IMR-90 (cell line): ENCODE results near the gene IFT52. TPM values are rescaled to one million over a fixed set of nuclear protein-coding genes. Genes with fewer than 3 reads are reported as not detected.

Experiments used
- ATAC-seq: fragments of 200-7000 bp; cut with Tn5 transposase; 2 replicates; pipeline ENCODE4 v1.9.1; 2020; ENCODE audit warnings: low read depth, mild to moderate bottlenecking, moderate library complexity
- BruUV-seq: library from RNA; stranded (reverse); fragments of 400-500 nt; replicated peaks from 2 replicates; lab custom pipeline; 2021; lab: Mats Ljungman, UMichigan
- CTCF ChIA-PET: fragments of 300-600 bp; formaldehyde crosslinking; extraction: SDS; loops from one replicate; lab custom pipeline; 2021; ENCODE audit warnings: antibody characterized with exemption; lab: Yijun Ruan, JAX
- POLR2A ChIA-PET: fragments of 300-600 bp; sonication (Branson Sonifier 250); formaldehyde crosslinking; loops from one replicate; lab custom pipeline; 2022; ENCODE audit warnings: antibody characterized with exemption; ENCODE audit not compliant: unreplicated experiment; lab: Charles Lee
- DNase-seq: peaks from one replicate; pipeline ENCODE4 v3.0.0; 2013
- H2AFZ ChIP-seq: replicated peaks from 2 replicates; pipeline ENCODE3; 2013; ENCODE audit warnings: low read length, mild to moderate bottlenecking; ENCODE audit not compliant: poor library complexity
- H2AK5ac ChIP-seq: 2 replicates; pipeline ENCODE4 v1.6.1; 2013; ENCODE audit warnings: low read depth, low read length, inconsistent platforms
- H2AK9ac ChIP-seq: replicated peaks from 2 replicates; pipeline ENCODE3; 2013; ENCODE audit warnings: mild to moderate bottlenecking, low read depth, low read length, moderate library complexity; ENCODE audit not compliant: poor library complexity
- H2BK120ac ChIP-seq: 2 replicates; pipeline ENCODE4 v1.6.1; 2013; ENCODE audit warnings: low read depth, low read length, inconsistent platforms
- H2BK15ac ChIP-seq: 3 replicates; pipeline ENCODE4 v1.6.1; 2013; ENCODE audit warnings: low read depth, low read length, inconsistent platforms
- H2BK20ac ChIP-seq: 2 replicates; pipeline ENCODE4 v1.6.1; 2013; ENCODE audit warnings: low read depth, mild to moderate bottlenecking, inconsistent platforms, low read length, moderate library complexity
- H2BK5ac ChIP-seq: 2 replicates; pipeline ENCODE4 v1.6.1; 2013; ENCODE audit warnings: mild to moderate bottlenecking, low read depth, low read length, inconsistent platforms; ENCODE audit not compliant: poor library complexity, severe bottlenecking
- H3K14ac ChIP-seq: replicated peaks from 2 replicates; pipeline ENCODE4 v1.6.1; 2013; ENCODE audit warnings: low read depth, low read length, inconsistent platforms
- H3K18ac ChIP-seq: 2 replicates; pipeline ENCODE4 v1.6.1; 2013; ENCODE audit warnings: low read depth, low read length, control low read depth
- H3K23ac ChIP-seq: 2 replicates; pipeline ENCODE4 v1.6.1; 2013; ENCODE audit warnings: low read depth, low read length, inconsistent platforms
- H3K27ac ChIP-seq: 2 replicates; pipeline ENCODE4 v1.5.1; 2013; ENCODE audit warnings: mild to moderate bottlenecking, control low read depth, low read length; ENCODE audit not compliant: insufficient read depth
- H3K27me3 ChIP-seq: 2 replicates; pipeline ENCODE4 v1.6.1; 2013; ENCODE audit warnings: low read length; ENCODE audit not compliant: control insufficient read depth, insufficient read depth
- H3K36me3 ChIP-seq: 2 replicates; pipeline ENCODE4 v1.6.1; 2013; ENCODE audit warnings: low read length, mixed read lengths; ENCODE audit not compliant: control insufficient read depth, insufficient read depth
- H3K4ac ChIP-seq: 2 replicates; pipeline ENCODE4 v1.6.1; 2013; ENCODE audit warnings: low read depth, low read length, inconsistent platforms
- H3K4me1 ChIP-seq: 2 replicates; pipeline ENCODE4 v1.6.1; 2013; ENCODE audit warnings: low read length, mixed read lengths; ENCODE audit not compliant: control insufficient read depth, insufficient read depth
- H3K4me2 ChIP-seq: 2 replicates; pipeline ENCODE4 v1.6.1; 2013; ENCODE audit warnings: low read depth, mild to moderate bottlenecking, control low read depth, low read length, moderate library complexity
- H3K4me3 ChIP-seq: 2 replicates; pipeline ENCODE4 v1.5.1; 2013; ENCODE audit warnings: low read depth, mild to moderate bottlenecking, control low read depth, low read length, moderate library complexity; ENCODE audit not compliant: insufficient read depth
- H3K56ac ChIP-seq: 2 replicates; pipeline ENCODE4 v1.6.1; 2013; ENCODE audit warnings: low read length, inconsistent platforms; ENCODE audit not compliant: insufficient read depth; ENCODE audit errors: extremely low read depth
- H3K79me1 ChIP-seq, 2 experiments: 2 replicates each; pipeline ENCODE4 v1.6.1; 2013; ENCODE audit warnings: low read length in 2 of 2, inconsistent platforms in 1 of 2, low read depth in 1 of 2
- H3K9ac ChIP-seq: 2 replicates; pipeline ENCODE4 v1.6.1; 2013; ENCODE audit warnings: low read depth, low read length, control low read depth
- H3K9me1 ChIP-seq: 2 replicates; pipeline ENCODE4 v1.6.1; 2013; ENCODE audit warnings: low read length, inconsistent platforms; ENCODE audit not compliant: insufficient read depth
- H3K9me3 ChIP-seq: 2 replicates; pipeline ENCODE4 v1.6.1; 2013; ENCODE audit warnings: low read length; ENCODE audit not compliant: control insufficient read depth, insufficient read depth
- H4K20me1 ChIP-seq: 2 replicates; pipeline ENCODE4 v1.6.1; 2013; ENCODE audit warnings: low read length, inconsistent platforms; ENCODE audit not compliant: insufficient read depth
- H4K5ac ChIP-seq: 2 replicates; pipeline ENCODE4 v1.6.1; 2013; ENCODE audit warnings: mild to moderate bottlenecking, low read depth, low read length, control low read depth
- H4K8ac ChIP-seq, 2 experiments: 2 replicates each; pipeline ENCODE4 v1.6.1; 2013; ENCODE audit warnings: low read depth in 2 of 2, low read length in 2 of 2, control low read depth in 1 of 2, inconsistent platforms in 1 of 2
- H4K91ac ChIP-seq: 2 replicates; pipeline ENCODE4 v1.6.1; 2013; ENCODE audit warnings: low read depth, low read length, inconsistent platforms; ENCODE audit not compliant: insufficient read depth
- BHLHE40 ChIP-seq: fragments of 150-350 bp; IDR thresholded peaks from 2 replicates; pipeline ENCODE4 v1.6.1; 2016; ENCODE audit warnings: mild to moderate bottlenecking, low read depth, low read length
- CEBPB ChIP-seq: IDR thresholded peaks from 2 replicates; pipeline ENCODE4 v1.6.1; 2012; ENCODE audit warnings: low read depth, low read length, improper control_type of control experiment
- CHD1 ChIP-seq: IDR thresholded peaks from 2 replicates; pipeline ENCODE4 v1.6.1; 2012; ENCODE audit warnings: low read depth, low read length, improper control_type of control experiment
- CTCF ChIP-seq: conservative IDR thresholded peaks from 2 replicates; pipeline ENCODE4 v1.5.1; 2012; ENCODE audit warnings: mild to moderate bottlenecking, low read depth, low read length, improper control_type of control experiment
- ELK1 ChIP-seq: fragments of 150-350 bp; IDR thresholded peaks from 2 replicates; pipeline ENCODE4 v1.6.1; 2016; ENCODE audit warnings: low read depth, mild to moderate bottlenecking, low read length, moderate library complexity, borderline replicate concordance
- FOS ChIP-seq: fragments of 150-350 bp; IDR thresholded peaks from 2 replicates; pipeline ENCODE4 v1.6.1; 2016; ENCODE audit warnings: low read depth, low read length
- MAFK ChIP-seq: IDR thresholded peaks from 2 replicates; pipeline ENCODE4 v1.6.1; 2012; ENCODE audit warnings: low read depth, low read length, improper control_type of control experiment
- MAZ ChIP-seq: IDR thresholded peaks from 2 replicates; pipeline ENCODE4 v1.6.1; 2012; ENCODE audit warnings: low read depth, mild to moderate bottlenecking, low read length, improper control_type of control experiment, moderate library complexity, borderline replicate concordance
- MXI1 ChIP-seq: IDR thresholded peaks from 2 replicates; pipeline ENCODE4 v1.6.1; 2012; ENCODE audit warnings: low read depth, mild to moderate bottlenecking, low read length, moderate library complexity, borderline replicate concordance
- NFE2L2 ChIP-seq: fragments of 150-350 bp; IDR thresholded peaks from 2 replicates; pipeline ENCODE4 v1.6.1; 2016; ENCODE audit warnings: low read depth, mild to moderate bottlenecking, low read length
- POLR2A ChIP-seq: IDR thresholded peaks from 2 replicates; pipeline ENCODE4 v1.6.1; 2012; ENCODE audit warnings: mild to moderate bottlenecking, low read depth, low read length
- RAD21 ChIP-seq: IDR thresholded peaks from 2 replicates; pipeline ENCODE4 v1.6.1; 2012; ENCODE audit warnings: low read length, improper control_type of control experiment
- RCOR1 ChIP-seq: IDR thresholded peaks from 2 replicates; pipeline ENCODE4 v1.6.1; 2012; ENCODE audit warnings: mild to moderate bottlenecking, low read length, improper control_type of control experiment; ENCODE audit not compliant: insufficient replicate concordance
- RFX5 ChIP-seq: IDR thresholded peaks from 2 replicates; pipeline ENCODE4 v1.8.0; 2012; ENCODE audit warnings: low read depth, mild to moderate bottlenecking, low read length, moderate library complexity
- SMC3 ChIP-seq: fragments of 150-350 bp; IDR thresholded peaks from 2 replicates; pipeline ENCODE4 v1.6.1; 2016; ENCODE audit warnings: low read depth, mild to moderate bottlenecking, antibody characterized with exemption, low read length, moderate library complexity
- whole genome bisulfite sequencing, 2 experiments: methylation state at CpG; one replicate each; pipeline versions ENCODE4 v1.1.5 to v1.1.7; 2013; ENCODE audit warnings: missing lambda C conversion rate in 2 of 2; ENCODE audit not compliant: insufficient read length in 1 of 2; ENCODE audit errors: extremely low coverage in 2 of 2; 5-methylcytosine and 5-hydroxymethylcytosine counted together
- dilution Hi-C: fragments of 300-500 bp; cut with HindIII; formaldehyde crosslinking; loops from one replicate; pipeline ENCODE4 v1.14.3; 2018; ENCODE audit warnings: low sequenced_read_pairs; ENCODE audit not compliant: unreplicated experiment
- in situ Hi-C: fragments of 300-500 bp; cut with MboI; formaldehyde crosslinking; loops from 3 replicates; pipeline ENCODE4 v1.14.3; 2019; ENCODE audit warnings: low sequenced_read_pairs, inconsistent platforms, mixed read lengths
- intact Hi-C: fragments of 100-400 bp; cut with micrococcal nuclease; formaldehyde crosslinking; loops from 2 replicates; pipeline ENCODE4 v1.10.0; 2022
- polyA plus RNA-seq, 3 experiments: library from polyadenylated mRNA; depleted of rRNA; stranded (reverse); fragments of >200 nt; gene quantifications; 2 replicates each; pipeline ENCODE4 v1.2.3, GENCODE V29; 2012; ENCODE audit warnings: low replicate concordance in 1 of 3
- total RNA-seq: library from RNA; depleted of rRNA; stranded (reverse); fragments of >200 nt; gene quantifications from 2 replicates; pipeline ENCODE4 v1.2.3, GENCODE V29; 2012
- TF ChIP-seq, protein P1 (sequence below): fragments of 150-350 bp; IDR thresholded peaks from 2 replicates; pipeline ENCODE4 v1.6.1; 2017; ENCODE audit warnings: mild to moderate bottlenecking, antibody characterized with exemption, low read length, low read depth

Gene IFT52
- total and polyA plus RNA-seq, 2 of the 4 experiments (the other 2 are of a cell fraction) = 31.2 to 55.6 TPM

- Histone ChIP-seq H4K91ac (no peak overlapping the region), H3K4me2 (no peak overlapping the region), H3K79me1 (no peaks in the 10 kb centered on the region), H3K9ac (no peak overlapping the region), H3K9me1 (no peaks in the 10 kb centered on the region; the same call in 1 of the 2 replicates), H4K20me1 (no peaks in the 10 kb centered on the region), H2BK5ac (no peak overlapping the region), H2BK15ac (no peak overlapping the region), H3K4me3 (no peak overlapping the region), H2BK120ac (no peak overlapping the region), H3K18ac (no peak overlapping the region), H3K4me1 (no peaks in the 10 kb centered on the region), H4K8ac (no peak overlapping the region), H3K23ac (no peak overlapping the region), H4K5ac (no peak overlapping the region), H3K4ac (no peak overlapping the region), H2AK9ac (no peak overlapping the region), H2AFZ (no peak overlapping the region), H2AK5ac (no peak overlapping the region), H3K9me3 (no peaks in the 10 kb centered on the region), H3K36me3 (no peaks in the 10 kb centered on the region), H3K27ac (no peak overlapping the region), H3K14ac (no peak overlapping the region), H2BK20ac (no peak overlapping the region), H3K56ac (no peak overlapping the region; the same call in 1 of the 2 replicates), H3K27me3 (peaks cover 11% of the 10 kb centered on the region; the same call in 1 of the 2 replicates)
- no TSS peak for BruUV-seq
- dilution Hi-C loops = no loop called here
- intact Hi-C loops = no loop called here
- no peak for TF ChIP-seq CHD1
- TF ChIP-seq RCOR1 = no peak
- TF ChIP-seq FOS = no peak
- no peak for TF ChIP-seq MXI1
- TF ChIP-seq, protein P1, sequence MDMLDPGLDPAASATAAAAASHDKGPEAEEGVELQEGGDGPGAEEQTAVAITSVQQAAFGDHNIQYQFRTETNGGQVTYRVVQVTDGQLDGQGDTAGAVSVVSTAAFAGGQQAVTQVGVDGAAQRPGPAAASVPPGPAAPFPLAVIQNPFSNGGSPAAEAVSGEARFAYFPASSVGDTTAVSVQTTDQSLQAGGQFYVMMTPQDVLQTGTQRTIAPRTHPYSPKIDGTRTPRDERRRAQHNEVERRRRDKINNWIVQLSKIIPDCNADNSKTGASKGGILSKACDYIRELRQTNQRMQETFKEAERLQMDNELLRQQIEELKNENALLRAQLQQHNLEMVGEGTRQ = no peak
- no peak for TF ChIP-seq CEBPB
- TF ChIP-seq MAZ = no peak
- TF ChIP-seq POLR2A = no peak
- no peak for TF ChIP-seq CTCF
- TF ChIP-seq ELK1 = no peak
- TF ChIP-seq RFX5 = no peak
- TF ChIP-seq BHLHE40 = no peak
- no peak for TF ChIP-seq MAFK
- no peak for TF ChIP-seq NFE2L2
- TF ChIP-seq RAD21 = no peak
- no peak for TF ChIP-seq SMC3
- WGBS, 2 experiments = no CpG with 5 or more reads among the region's 10 CpGs
- ChIA-PET POLR2A (no interaction called here), CTCF (no interaction called here)
- DNase-seq (no peak), ATAC-seq (no peak)
- in situ Hi-C loops = no loop called here
These were observed 21.5 kb upstream of the IFT52 start for GRCh38 chr20:43569282-43569681.
